Fibroblast of lung (primary cell): ENCODE measurements around the gene OGFR. TPM values are rescaled to one million over a fixed set of nuclear protein-coding genes. Genes with fewer than 3 reads are reported as not detected.
A peak's percentile ranks its signal among the peaks of the same experiment; 100 is the strongest.

Experiments
- DNase-seq, 2 donors: peaks; one replicate each; pipeline versions ENCODE4 v3.0.0 to v3.0.0-alpha.2; 2010; ENCODE audit warnings: low read depth in 2 of 2
- H2AFZ ChIP-seq: 2 replicates; pipeline ENCODE4 v1.5.1; 2012; ENCODE audit warnings: low read length, control low read depth, inconsistent platforms
- H3K27ac ChIP-seq: 2 replicates; pipeline ENCODE4 v1.5.1; 2011; ENCODE audit warnings: low read length, control low read depth; ENCODE audit not compliant: insufficient read depth
- H3K27me3 ChIP-seq: 2 replicates; pipeline ENCODE4 v1.5.1; 2011; ENCODE audit warnings: mild to moderate bottlenecking, low read length; ENCODE audit not compliant: control insufficient read depth, insufficient read depth
- H3K36me3 ChIP-seq: 2 replicates; pipeline ENCODE4 v1.5.1; 2011; ENCODE audit warnings: low read length; ENCODE audit not compliant: control insufficient read depth, insufficient read depth
- H3K4me1 ChIP-seq: 2 replicates; pipeline ENCODE4 v1.5.1; 2011; ENCODE audit warnings: low read length; ENCODE audit not compliant: control insufficient read depth, insufficient read depth; ENCODE audit errors: extremely low read depth
- H3K4me2 ChIP-seq: 2 replicates; pipeline ENCODE4 v1.5.1; 2011; ENCODE audit warnings: low read length, control low read depth; ENCODE audit not compliant: insufficient read depth; ENCODE audit errors: extremely low read depth
- H3K4me3 ChIP-seq, 4 experiments: fragments of 200-600 bp in 1 of 4; sonication (generic) in 1 of 4; replicated peaks in 1 of 4; 2 replicates each; pipeline ENCODE4 v1.5.1; 2011 to 2016; ENCODE audit warnings: low read length in 4 of 4, low read depth in 3 of 4, mild to moderate bottlenecking in 3 of 4, control low read depth in 2 of 4, inconsistent platforms in 1 of 4, mixed read lengths in 1 of 4; ENCODE audit not compliant: insufficient read depth in 1 of 4; ENCODE audit errors: control extremely low read depth in 1 of 4
- H3K79me2 ChIP-seq: 2 replicates; pipeline ENCODE4 v1.5.1; 2012; ENCODE audit warnings: mild to moderate bottlenecking, low read length, inconsistent platforms; ENCODE audit not compliant: control insufficient read depth, insufficient read depth
- H3K9ac ChIP-seq: 2 replicates; pipeline ENCODE4 v1.5.1; 2011; ENCODE audit warnings: mild to moderate bottlenecking, low read length, control low read depth; ENCODE audit not compliant: insufficient read depth
- H3K9me3 ChIP-seq: 2 replicates; pipeline ENCODE4 v1.5.1; 2012; ENCODE audit warnings: low read depth, low read length; ENCODE audit not compliant: control insufficient read depth, insufficient read depth
- H4K20me1 ChIP-seq: 2 replicates; pipeline ENCODE4 v1.5.1; 2011; ENCODE audit warnings: low read length; ENCODE audit not compliant: control insufficient read depth, insufficient read depth; ENCODE audit errors: extremely low read depth
- EZH2 ChIP-seq: IDR thresholded peaks from 2 replicates; pipeline ENCODE4 v1.5.1; 2012; ENCODE audit warnings: low read length, control low read depth, mild to moderate bottlenecking; ENCODE audit errors: missing control alignments
- polyA plus RNA-seq, 2 donors: library from polyadenylated mRNA; depleted of rRNA in 1 of 2; stranded (reverse) in 1 of 2; unstranded in 1 of 2; fragments of >200 nt; gene quantifications; 2 replicates each; pipeline ENCODE4 v1.2.1, GENCODE V29; 2011 to 2012; ENCODE audit warnings: missing spikeins in 1 of 2
- total RNA-seq: library from RNA; depleted of rRNA; stranded (reverse); fragments of >200 nt; gene quantifications from 2 replicates; pipeline ENCODE4 v1.2.1, GENCODE V29; 2014
- TF ChIP-seq, protein P1 (sequence below), 2 donors: IDR thresholded peaks in 1 of 2; conservative IDR thresholded peaks in 1 of 2; 1 replicate in 1 of 2; 2 replicates in 1 of 2; pipeline ENCODE4 v1.5.1; 2011 to 2012; ENCODE audit warnings: low read length in 2 of 2, control low read depth in 1 of 2, inconsistent platforms in 1 of 2, low read depth in 1 of 2, mild to moderate bottlenecking in 1 of 2

OGFR gene
- total and polyA plus RNA-seq, 2 donors (not counting 1 experiment from before 2014, with no cell fraction given), result 19.7 to 34.0 TPM

DNA sequence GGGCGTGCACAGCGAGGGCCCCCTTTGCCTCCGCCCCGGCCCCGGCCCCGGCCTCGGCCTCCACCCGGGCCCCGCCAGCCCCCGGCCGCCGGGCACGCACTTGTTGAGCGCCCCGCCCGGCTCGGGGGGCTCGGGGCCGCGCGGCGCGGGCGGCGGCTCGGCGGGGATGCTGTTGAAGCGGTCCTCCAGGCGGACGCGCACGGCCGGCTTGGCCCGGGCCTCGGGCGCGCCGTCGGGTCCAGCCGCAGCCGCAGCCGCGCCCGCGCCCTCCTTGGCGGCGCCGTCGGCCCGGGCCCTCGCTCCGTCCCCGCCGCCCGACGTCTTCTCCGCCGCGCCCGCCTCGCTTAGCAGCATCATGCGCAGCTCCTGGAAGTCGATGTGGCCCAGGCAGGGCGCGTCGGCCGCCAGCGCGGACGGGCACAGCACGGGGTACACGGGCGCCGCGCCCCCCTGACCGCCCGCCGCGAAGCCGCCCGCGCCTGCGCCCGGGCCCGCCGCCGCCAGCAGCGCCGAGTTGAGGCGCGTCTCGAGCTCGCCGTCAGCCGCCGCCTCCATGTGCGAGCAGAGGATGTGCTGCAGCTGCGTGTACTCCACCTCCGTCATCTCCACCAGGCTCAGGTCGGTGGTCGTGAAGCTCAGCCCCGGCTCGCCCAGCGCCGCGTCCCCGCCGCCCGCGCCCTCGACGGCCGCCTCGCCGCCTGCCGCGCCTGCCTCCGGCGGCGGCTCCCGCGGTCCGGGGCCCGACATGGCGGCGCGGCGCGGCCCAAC, 56.5 kb downstream of the OGFR start:
- H3K27ac ChIP-seq, result no peak overlapping the region
- no peaks in the 10 kb centered on the region for H4K20me1 ChIP-seq
- peak overlapping the region; percentile 29 to 59 (median 56) for H3K4me3 ChIP-seq
- no peak for TF ChIP-seq EZH2
- TF ChIP-seq, protein P1, sequence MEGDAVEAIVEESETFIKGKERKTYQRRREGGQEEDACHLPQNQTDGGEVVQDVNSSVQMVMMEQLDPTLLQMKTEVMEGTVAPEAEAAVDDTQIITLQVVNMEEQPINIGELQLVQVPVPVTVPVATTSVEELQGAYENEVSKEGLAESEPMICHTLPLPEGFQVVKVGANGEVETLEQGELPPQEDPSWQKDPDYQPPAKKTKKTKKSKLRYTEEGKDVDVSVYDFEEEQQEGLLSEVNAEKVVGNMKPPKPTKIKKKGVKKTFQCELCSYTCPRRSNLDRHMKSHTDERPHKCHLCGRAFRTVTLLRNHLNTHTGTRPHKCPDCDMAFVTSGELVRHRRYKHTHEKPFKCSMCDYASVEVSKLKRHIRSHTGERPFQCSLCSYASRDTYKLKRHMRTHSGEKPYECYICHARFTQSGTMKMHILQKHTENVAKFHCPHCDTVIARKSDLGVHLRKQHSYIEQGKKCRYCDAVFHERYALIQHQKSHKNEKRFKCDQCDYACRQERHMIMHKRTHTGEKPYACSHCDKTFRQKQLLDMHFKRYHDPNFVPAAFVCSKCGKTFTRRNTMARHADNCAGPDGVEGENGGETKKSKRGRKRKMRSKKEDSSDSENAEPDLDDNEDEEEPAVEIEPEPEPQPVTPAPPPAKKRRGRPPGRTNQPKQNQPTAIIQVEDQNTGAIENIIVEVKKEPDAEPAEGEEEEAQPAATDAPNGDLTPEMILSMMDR (conservative IDR thresholded peaks at IDR 0.05 in 1 of 2, IDR thresholded peaks at IDR 0.05 in 1 of 2; ENCODE audit: low read depth in 1 of 2, low read length in 2 of 2), result no peak
- H2AFZ ChIP-seq, result peak overlapping the region; percentile 88
- H3K27me3 ChIP-seq, result no peaks in the 10 kb centered on the region
- peak overlapping the region; percentile 36 for H3K9ac ChIP-seq
- peaks cover 9% of the 10 kb centered on the region for H3K79me2 ChIP-seq
- peak in 1 of 2 donors; percentile 25 for DNase-seq
- H3K36me3 ChIP-seq, result peaks cover 2% of the 10 kb centered on the region
- H3K4me1 ChIP-seq, result no peaks in the 10 kb centered on the region
- peak overlapping the region; percentile 76 for H3K4me2 ChIP-seq
- H3K9me3 ChIP-seq, result no peaks in the 10 kb centered on the region

DNA sequence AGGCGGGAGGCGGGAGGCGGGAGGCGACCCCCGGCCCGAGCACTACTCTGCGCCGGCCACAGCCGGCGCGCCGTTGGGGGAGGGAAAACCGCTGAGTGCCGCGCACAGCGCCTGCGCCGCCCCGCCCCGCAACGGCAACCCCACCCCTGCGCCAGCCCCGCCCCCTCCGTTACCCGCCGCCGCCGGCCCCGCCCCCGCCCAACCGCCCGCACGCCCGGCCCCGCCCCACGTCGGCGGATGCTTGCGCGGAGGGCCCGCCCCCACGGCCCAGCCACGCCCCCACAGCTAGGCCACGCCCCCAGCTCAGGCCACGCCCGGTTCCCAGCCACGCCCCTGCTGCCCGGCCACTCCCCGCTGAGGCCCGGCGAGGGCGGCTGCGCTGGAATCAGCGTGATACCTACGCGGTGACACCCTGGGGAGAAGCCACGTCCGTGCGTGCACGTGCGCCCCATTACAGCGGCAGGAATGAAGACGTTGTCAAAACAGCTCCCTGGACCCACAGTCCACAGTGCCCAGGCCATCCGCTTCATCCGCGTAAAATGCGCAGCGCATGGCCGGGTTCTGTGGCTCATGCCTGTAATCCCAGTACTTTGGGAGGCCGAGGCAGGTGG, 57.2 kb downstream of the OGFR start, which contains the start of gene TCFL5:
Gene TCFL5 (minus strand): TSS at position 97 of the 611 bp plus-strand sequence. CDS start 152 bp downstream, outside the sequence.
- TF ChIP-seq, protein P1 (conservative IDR thresholded peaks at IDR 0.05 in 1 of 2, IDR thresholded peaks at IDR 0.05 in 1 of 2; ENCODE audit: low read depth in 1 of 2, low read length in 2 of 2), result no peak
- no peak for TF ChIP-seq EZH2
- H3K79me2 ChIP-seq, result peaks cover 9% of the 10 kb centered on the region
- no peaks in the 10 kb centered on the region for H4K20me1 ChIP-seq
- H3K4me3 ChIP-seq, result peak within 1 kb of the TSS; percentile 54 to 66 (median 58)
- peak; percentile 67 to 88 for DNase-seq
- H3K27me3 ChIP-seq, result no peaks in the 10 kb centered on the region
- H3K36me3 ChIP-seq, result peaks cover 2% of the 10 kb centered on the region
- no peaks in the 10 kb centered on the region for H3K9me3 ChIP-seq
- peak within 1 kb of the TSS; percentile 76 for H3K4me2 ChIP-seq
- H3K27ac ChIP-seq, result no peak within 1 kb of the TSS
- peak within 1 kb of the TSS; percentile 88 for H2AFZ ChIP-seq
- no peaks in the 10 kb centered on the region for H3K4me1 ChIP-seq
- H3K9ac ChIP-seq, result peak within 1 kb of the TSS; percentile 36

Other genes starting within 250 kb of the OGFR start
- gene SLCO4A1, start 162.3 kb upstream of the OGFR start, total RNA-seq, result 0.26 and 0.50 TPM in 2 replicates
- gene SLCO4A1, start 162.3 kb upstream of the OGFR start, polyA plus RNA-seq, result 0.84 TPM in 1 of 2 replicates, not detected in the other
- under 0.01 and 0.33 TPM in 2 replicates for gene NTSR1, start 96.0 kb upstream of the OGFR start, total RNA-seq
- gene NTSR1, start 96.0 kb upstream of the OGFR start, polyA plus RNA-seq, result 0.05 and 8.1 TPM in 2 replicates
- gene MRGBP, start 8.4 kb upstream of the OGFR start, total RNA-seq, result 18.5 and 20.3 TPM in 2 replicates
- gene MRGBP, start 8.4 kb upstream of the OGFR start, polyA plus RNA-seq, result 13.1 and 15.2 TPM in 2 replicates
- gene COL9A3, start 12.2 kb downstream of the OGFR start, total RNA-seq, result 0.17 and 1.3 TPM in 2 replicates
- gene COL9A3, start 12.2 kb downstream of the OGFR start, polyA plus RNA-seq, result 0.17 and 0.59 TPM in 2 replicates
- gene TCFL5, start 57.0 kb downstream of the OGFR start, total RNA-seq, result 13.7 and 15.2 TPM in 2 replicates
- 9.8 and 11.1 TPM in 2 replicates for gene TCFL5, start 57.0 kb downstream of the OGFR start, polyA plus RNA-seq
- gene DIDO1, start 121.7 kb downstream of the OGFR start, total RNA-seq, result 27.7 and 33.2 TPM in 2 replicates
- gene DIDO1, start 121.7 kb downstream of the OGFR start, polyA plus RNA-seq, result 25.9 and 28.8 TPM in 2 replicates
- gene GID8, start 133.3 kb downstream of the OGFR start, total RNA-seq, result 33.9 and 38.8 TPM in 2 replicates
- gene GID8, start 133.3 kb downstream of the OGFR start, polyA plus RNA-seq, result 23.0 and 25.5 TPM in 2 replicates
- 3.3 and 6.4 TPM in 2 replicates for gene SLC17A9, start 147.9 kb downstream of the OGFR start, total RNA-seq
- 3.4 and 6.8 TPM in 2 replicates for gene SLC17A9, start 147.9 kb downstream of the OGFR start, polyA plus RNA-seq
- gene BHLHE23, start 202.1 kb downstream of the OGFR start, total RNA-seq, result not detected in 2 replicates
- gene BHLHE23, start 202.1 kb downstream of the OGFR start, polyA plus RNA-seq, result not detected in 2 replicates